Testis (tissue), 2 donors: Measurements from ENCODE around the gene PUSL1.

Experiments
- CTCF ChIP-seq, 3 experiments: fragments of 450-650 bp in 2 of 3; fragments of 200-600 bp in 1 of 3; sonication (generic) in 1 of 3; IDR thresholded peaks; one replicate each; pipeline ENCODE4 v1.5.1; 2016 to 2019; ENCODE audit warnings: antibody characterized with exemption in 3 of 3, mild to moderate bottlenecking in 2 of 3, moderate library complexity in 1 of 3
- POLR2A ChIP-seq: fragments of 450-650 bp; IDR thresholded peaks from one replicate; pipeline ENCODE4 v1.6.1; 2017; ENCODE audit warnings: antibody characterized with exemption, mild to moderate bottlenecking, moderate library complexity

GRCh38 chr1:1304331-1305299 is 3.8 kb upstream of the PUSL1 start:
- no peak for TF ChIP-seq POLR2A
- TF ChIP-seq CTCF (IDR thresholded peaks at IDR 0.05), result no peak
